ENCODE data around the gene CNGB1.

The CNGB1 gene

GRCh38 chr16:57970319-57970718, 609 bp downstream of the CNGB1 start:
- DNase-seq = no peak

GRCh38 chr16:57969451-57970123, 1.3 kb downstream of the CNGB1 start:
- no peak for DNase-seq

- no peak for DNase-seq
Observed at GRCh38 chr16:57967916-57968315, 3.0 kb downstream of the CNGB1 start.

- no peak for DNase-seq
Observed at GRCh38 chr16:57966986-57967385, 3.9 kb downstream of the CNGB1 start.

GRCh38 chr16:57966204-57966771, 4.6 kb downstream of the CNGB1 start:
- no peak for DNase-seq

GRCh38 chr16:57964157-57964700, 6.7 kb downstream of the CNGB1 start:
- no peak for DNase-seq

- no peak for DNase-seq
Observed at GRCh38 chr16:57962756-57963155, 8.2 kb downstream of the CNGB1 start.

GRCh38 chr16:57962046-57962445, 8.9 kb downstream of the CNGB1 start:
- no peak for DNase-seq

- DNase-seq = no peak
Observed at GRCh38 chr16:57961538-57961937, 9.4 kb downstream of the CNGB1 start.

GRCh38 chr16:57960826-57961472, 10.0 kb downstream of the CNGB1 start:
- DNase-seq = no peak

- DNase-seq = no peak
Observed at GRCh38 chr16:57960310-57960709, 10.6 kb downstream of the CNGB1 start.

GRCh38 chr16:57959804-57960203, 11.1 kb downstream of the CNGB1 start:
- DNase-seq = no peak

- no peak for DNase-seq
Observed at GRCh38 chr16:57959121-57959520, 11.8 kb downstream of the CNGB1 start.

- DNase-seq = no peak
Observed at GRCh38 chr16:57958544-57958943, 12.4 kb downstream of the CNGB1 start.

- DNase-seq = no peak
Observed at GRCh38 chr16:57957673-57958392, 13.1 kb downstream of the CNGB1 start.

- no peak for DNase-seq
Observed at GRCh38 chr16:57956924-57957672, 13.8 kb downstream of the CNGB1 start.

- DNase-seq = no peak
Observed at GRCh38 chr16:57956270-57956808, 14.6 kb downstream of the CNGB1 start.

GRCh38 chr16:57955572-57956188, 15.2 kb downstream of the CNGB1 start:
- no peak for DNase-seq

- no peak for DNase-seq
Observed at GRCh38 chr16:57953857-57954256, 17.1 kb downstream of the CNGB1 start.

- DNase-seq = no peak
Observed at GRCh38 chr16:57952909-57953308, 18.0 kb downstream of the CNGB1 start.

GRCh38 chr16:57951204-57951960, 19.5 kb downstream of the CNGB1 start:
- DNase-seq = no peak
